Endodermal cell (in vitro differentiated cells): ENCODE measurements around the gene SNRPD2. TPM values are rescaled to one million over a fixed set of nuclear protein-coding genes. Genes with fewer than 3 reads are reported as not detected.

ENCODE experiments used
- DNase-seq: peaks from one replicate; pipeline ENCODE4 v3.0.0-alpha.2; 2017
- H3K27ac ChIP-seq: 2 replicates; pipeline ENCODE4 v1.5.1; 2013; ENCODE audit warnings: mild to moderate bottlenecking, low read depth, low read length, moderate library complexity
- H3K27me3 ChIP-seq: 2 replicates; pipeline ENCODE4 v1.6.1; 2013; ENCODE audit warnings: mild to moderate bottlenecking, low read length, moderate library complexity; ENCODE audit not compliant: insufficient read depth, control insufficient read depth, poor library complexity, severe bottlenecking
- H3K36me3 ChIP-seq: 2 replicates; pipeline ENCODE4 v1.7.0; 2013; ENCODE audit warnings: mild to moderate bottlenecking, low read length, moderate library complexity; ENCODE audit not compliant: control insufficient read depth, insufficient read depth
- H3K4me1 ChIP-seq: one replicate; pipeline ENCODE4 v1.7.0; 2013; ENCODE audit warnings: low read length; ENCODE audit not compliant: control insufficient read depth, insufficient read depth
- H3K4me3 ChIP-seq: 2 replicates; pipeline ENCODE4 v1.5.1; 2013; ENCODE audit warnings: mild to moderate bottlenecking, low read length, moderate library complexity
- H3K9ac ChIP-seq: 2 replicates; pipeline ENCODE4 v1.6.1; 2013; ENCODE audit warnings: mild to moderate bottlenecking, low read length, moderate library complexity; ENCODE audit not compliant: poor library complexity, severe bottlenecking; ENCODE audit errors: extremely low read depth
- H3K9me3 ChIP-seq: 2 replicates; pipeline ENCODE4 v1.6.1; 2013; ENCODE audit warnings: mild to moderate bottlenecking, low read length, moderate library complexity; ENCODE audit not compliant: control insufficient read depth
- H3K27ac Mint-ChIP-seq: 2 replicates; pipeline ENCODE4 v1.8.0; 2020; ENCODE audit warnings: mixed read lengths
- H3K27me3 Mint-ChIP-seq: 2 replicates; pipeline ENCODE4 v1.8.0; 2021; ENCODE audit warnings: mild to moderate bottlenecking, mixed read lengths; ENCODE audit not compliant: insufficient read depth
- H3K36me3 Mint-ChIP-seq: 2 replicates; pipeline ENCODE4 v1.8.0; 2020; ENCODE audit warnings: low read depth, mixed read lengths
- H3K4me1 Mint-ChIP-seq: 2 replicates; pipeline ENCODE4 v1.8.0; 2020; ENCODE audit warnings: mixed read lengths
- H3K4me3 Mint-ChIP-seq: 2 replicates; pipeline ENCODE4 v1.8.0; 2020; ENCODE audit warnings: mild to moderate bottlenecking, moderate library complexity, mixed read lengths
- H3K9me3 Mint-ChIP-seq: 2 replicates; pipeline ENCODE4 v1.8.0; 2020; ENCODE audit warnings: mild to moderate bottlenecking, mixed read lengths
- CTCF ChIP-seq: fragments of 200-600 bp; sonication (generic); conservative IDR thresholded peaks from 2 replicates; pipeline ENCODE4 v1.5.0; 2021; ENCODE audit warnings: antibody characterized with exemption, mild to moderate bottlenecking
- WGBS, 2 experiments: methylation state at CpG; one replicate each; pipeline versions ENCODE4 v1.1.5 to v1.1.7; 2013; ENCODE audit warnings: missing lambda C conversion rate in 2 of 2, mixed read lengths in 1 of 2; ENCODE audit not compliant: insufficient coverage in 1 of 2, insufficient read length in 1 of 2; 5-methylcytosine and 5-hydroxymethylcytosine counted together
- total RNA-seq, 2 donors: library from RNA; stranded (reverse); fragmentation: NEBNext Ultra II Directional in 1 of 2; extraction: Animal tissue kit (Norgen Biotek cat#: 25700) in 1 of 2; gene quantifications; 2 replicates in 1 of 2; 3 replicates in 1 of 2; pipeline ENCODE4 v1.2.1, GENCODE V29; 2021

Gene SNRPD2
- total RNA-seq, 2 donors from 2014 or later = 644 to 654 TPM

- Mint-ChIP-seq H3K9me3 (no peaks in the 10 kb centered on the region), H3K4me3 (peak overlapping the region; percentile 62), H3K4me1 (no peaks in the 10 kb centered on the region), H3K36me3 (no peaks in the 10 kb centered on the region), H3K27ac (peak overlapping the region; percentile 80), H3K27me3 (peaks cover 55% of the 10 kb centered on the region)
- Histone ChIP-seq H3K27me3 (no peaks in the 10 kb centered on the region), H3K4me1 (no peaks in the 10 kb centered on the region), H3K9ac (peak overlapping the region; percentile 42), H3K4me3 (peak overlapping the region; percentile 79), H3K36me3 (no peaks in the 10 kb centered on the region), H3K9me3 (no peaks in the 10 kb centered on the region), H3K27ac (no peak overlapping the region)
- peak; percentile 54 for TF ChIP-seq CTCF
- WGBS, 2 experiments = 9 to 11% methylated on average over 31 to 48 of the region's 49 CpGs
- peak; percentile 100 for DNase-seq
Observed at GRCh38 chr19:45677351-45678230, 14.2 kb downstream of the SNRPD2 start.

- 3 to 21% methylated on average over 6 to 28 of the region's 28 CpGs for WGBS, 2 experiments
- Histone ChIP-seq H3K27me3 (no peaks in the 10 kb centered on the region), H3K4me1 (no peaks in the 10 kb centered on the region), H3K36me3 (no peaks in the 10 kb centered on the region), H3K4me3 (peak overlapping the region; percentile 79), H3K9me3 (no peaks in the 10 kb centered on the region), H3K9ac (no peak overlapping the region), H3K27ac (no peak overlapping the region)
- Mint-ChIP-seq H3K27me3 (peaks cover 56% of the 10 kb centered on the region), H3K36me3 (no peaks in the 10 kb centered on the region), H3K9me3 (no peaks in the 10 kb centered on the region), H3K4me1 (no peaks in the 10 kb centered on the region), H3K4me3 (peak overlapping the region; percentile 62), H3K27ac (no peak overlapping the region)
- no peak for TF ChIP-seq CTCF
- no peak for DNase-seq
Observed at GRCh38 chr19:45676851-45677263, 14.9 kb downstream of the SNRPD2 start.

- Histone ChIP-seq H3K9me3 (no peaks in the 10 kb centered on the region), H3K4me3 (no peak overlapping the region), H3K36me3 (no peaks in the 10 kb centered on the region), H3K27ac (no peak overlapping the region), H3K9ac (no peak overlapping the region), H3K27me3 (no peaks in the 10 kb centered on the region), H3K4me1 (no peaks in the 10 kb centered on the region)
- WGBS, 2 experiments = 87 to 92% methylated on average over 4 to 7 of the region's 7 CpGs
- Mint-ChIP-seq H3K4me1 (no peaks in the 10 kb centered on the region), H3K9me3 (no peaks in the 10 kb centered on the region), H3K27me3 (peaks cover 67% of the 10 kb centered on the region), H3K27ac (no peak overlapping the region), H3K36me3 (no peaks in the 10 kb centered on the region), H3K4me3 (no peak overlapping the region)
- TF ChIP-seq CTCF = no peak
- DNase-seq = no peak
Observed at GRCh38 chr19:45674946-45675345, 16.8 kb downstream of the SNRPD2 start.
